MCF 10A (cell line): ENCODE data around the gene TAPBPL. TPM values are rescaled to one million over a fixed set of nuclear protein-coding genes. Genes with fewer than 3 reads are reported as not detected.
"Not testable (repeated sequence)": the region's sequence is repeated elsewhere in the genome, so short reads cannot be mapped to it uniquely, and the experiment has no call there.

Source experiments
- BruUV-seq: library from RNA; stranded (reverse); fragments of 400-500 nt; replicated peaks from 2 replicates; lab custom pipeline; 2021; lab: Mats Ljungman, UMichigan
- CTCF ChIA-PET: fragments of 300-600 bp; sonication (Branson Sonifier 250); formaldehyde crosslinking; extraction: SDS; loops from one replicate; lab custom pipeline; 2021; ENCODE audit warnings: antibody characterized with exemption, inconsistent platforms; lab: Yijun Ruan, JAX
- POLR2A ChIA-PET: fragments of 300-600, 350-650 bp; sonication (Branson Sonifier 250); formaldehyde crosslinking; extraction: SDS; loops from one replicate; lab custom pipeline; 2020; ENCODE audit warnings: antibody characterized with exemption, inconsistent platforms; lab: Yijun Ruan, JAX
- DNase-seq: peaks from one replicate; pipeline ENCODE4 v3.0.0-alpha.2; 2018; ENCODE audit not compliant: unreplicated experiment
- H3K27ac Mint-ChIP-seq: one replicate; pipeline ENCODE4 v1.8.0; 2022; ENCODE audit warnings: mild to moderate bottlenecking, low read depth, mixed read lengths; ENCODE audit not compliant: unreplicated experiment
- H3K27me3 Mint-ChIP-seq: one replicate; pipeline ENCODE4 v1.8.0; 2022; ENCODE audit warnings: mixed read lengths; ENCODE audit not compliant: insufficient read depth, unreplicated experiment
- H3K36me3 Mint-ChIP-seq: one replicate; pipeline ENCODE4 v1.8.0; 2022; ENCODE audit warnings: mild to moderate bottlenecking, moderate library complexity, mixed read lengths; ENCODE audit not compliant: insufficient read depth, unreplicated experiment
- H3K4me1 Mint-ChIP-seq: one replicate; pipeline ENCODE4 v1.8.0; 2022; ENCODE audit warnings: mixed read lengths; ENCODE audit not compliant: insufficient read depth, unreplicated experiment
- H3K4me3 Mint-ChIP-seq: one replicate; pipeline ENCODE4 v1.8.0; 2022; ENCODE audit warnings: mild to moderate bottlenecking, moderate library complexity, mixed read lengths; ENCODE audit not compliant: unreplicated experiment
- H3K9me3 Mint-ChIP-seq: one replicate; pipeline ENCODE4 v1.8.0; 2022; ENCODE audit warnings: mixed read lengths; ENCODE audit not compliant: unreplicated experiment
- CTCF ChIP-seq: fragments of 200-600 bp; IDR thresholded peaks from one replicate; pipeline ENCODE4 v1.8.0; 2022; ENCODE audit warnings: antibody characterized with exemption, mild to moderate bottlenecking; ENCODE audit not compliant: unreplicated experiment
- intact Hi-C: fragments of 100-400 bp; cut with micrococcal nuclease; formaldehyde crosslinking; loops from 2 replicates; pipeline ENCODE4 v1.14.1; 2022
- total RNA-seq: library from RNA; stranded (reverse); gene quantifications from 2 replicates; pipeline ENCODE4 v1.2.3, GENCODE V29; 2022

TAPBPL gene
- total RNA-seq, 1 experiment from 2014 or later: 8.1 TPM

- POLR2A ChIA-PET: no interaction called here
Observed at GRCh38 chr12:6476489-6476888, 24.6 kb downstream of the TAPBPL start.

GRCh38 chr12:6477601-6478377 is 25.9 kb downstream of the TAPBPL start:
- BruUV-seq, H3K27me3 Mint-ChIP-seq, H3K36me3 Mint-ChIP-seq, H3K4me3 Mint-ChIP-seq, intact Hi-C loops, H3K4me1 Mint-ChIP-seq, H3K27ac Mint-ChIP-seq, H3K9me3 Mint-ChIP-seq, POLR2A ChIA-PET, DNase-seq: not testable (repeated sequence)
- CTCF ChIA-PET: interaction anchor here (0.7 kb wide), 1 partner anchor 200 kb away, joined by 3 read pairs; no protein-coding TSS in a partner anchor

More at GRCh38 chr12:6476489-6476888, 24.6 kb downstream of the TAPBPL start:
- Mint-ChIP-seq H3K4me1 (peaks cover 12% of the 10 kb centered on the region), H3K27ac (no peak overlapping the region), H3K9me3 (no peaks in the 10 kb centered on the region), H3K4me3 (no peak overlapping the region), H3K27me3 (no peaks in the 10 kb centered on the region), H3K36me3 (no peaks in the 10 kb centered on the region)
- intact Hi-C loops: no loop called here
- TF ChIP-seq CTCF: no peak
- no TSS peak for BruUV-seq
- DNase-seq: no peak
- CTCF ChIA-PET: no interaction called here

GRCh38 chr12:6478416-6478815 is 26.6 kb downstream of the TAPBPL start:
- TF ChIP-seq CTCF: no peak
- no peak for DNase-seq
- peaks cover 6% of the 10 kb centered on the region for H3K4me1 Mint-ChIP-seq
- BruUV-seq: no TSS peak
- H3K27me3 Mint-ChIP-seq: no peaks in the 10 kb centered on the region
- H3K9me3 Mint-ChIP-seq: no peaks in the 10 kb centered on the region
- intact Hi-C loops: no loop called here
- POLR2A ChIA-PET: interaction anchor here (1.0 kb wide), 1 partner anchor 8 kb away, joined by 5 read pairs; the partner anchor contains the start of gene VAMP1
- H3K27ac Mint-ChIP-seq: no peak overlapping the region
- CTCF ChIA-PET: interaction anchor here (0.7 kb wide), 1 partner anchor 200 kb away, joined by 3 read pairs; no protein-coding TSS in a partner anchor
- H3K36me3 Mint-ChIP-seq: no peaks in the 10 kb centered on the region
- H3K4me3 Mint-ChIP-seq: no peak overlapping the region

GRCh38 chr12:6488240-6488639 is 36.4 kb downstream of the TAPBPL start:
- H3K36me3 Mint-ChIP-seq: peaks cover 8% of the 10 kb centered on the region
- H3K27ac Mint-ChIP-seq: no peak overlapping the region
- TF ChIP-seq CTCF: no peak
- H3K4me3 Mint-ChIP-seq: no peak overlapping the region
- intact Hi-C loops: no loop called here
- no TSS peak for BruUV-seq
- ChIA-PET POLR2A (interaction anchor here (1.1 to 1.3 kb wide), 2 partner anchors 8 to 18 kb away, joined by 3 to 4 read pairs; partner anchors contain the start of gene VAMP1), CTCF (interaction anchor here (0.6 to 1.5 kb wide), 7 partner anchors 29 to 196 kb away, joined by 3 to 6 read pairs (median 5); partner anchors contain the start of gene TAPBPL)
- peaks cover 6% of the 10 kb centered on the region for H3K4me1 Mint-ChIP-seq
- H3K9me3 Mint-ChIP-seq: no peaks in the 10 kb centered on the region
- DNase-seq: no peak
- no peaks in the 10 kb centered on the region for H3K27me3 Mint-ChIP-seq
